ENCODE measurements around the gene SWAP70.
"Not testable (repeated sequence)": the region's sequence is repeated elsewhere in the genome, so short reads cannot be mapped to it uniquely, and the experiment has no call there.

The SWAP70 gene

DNA sequence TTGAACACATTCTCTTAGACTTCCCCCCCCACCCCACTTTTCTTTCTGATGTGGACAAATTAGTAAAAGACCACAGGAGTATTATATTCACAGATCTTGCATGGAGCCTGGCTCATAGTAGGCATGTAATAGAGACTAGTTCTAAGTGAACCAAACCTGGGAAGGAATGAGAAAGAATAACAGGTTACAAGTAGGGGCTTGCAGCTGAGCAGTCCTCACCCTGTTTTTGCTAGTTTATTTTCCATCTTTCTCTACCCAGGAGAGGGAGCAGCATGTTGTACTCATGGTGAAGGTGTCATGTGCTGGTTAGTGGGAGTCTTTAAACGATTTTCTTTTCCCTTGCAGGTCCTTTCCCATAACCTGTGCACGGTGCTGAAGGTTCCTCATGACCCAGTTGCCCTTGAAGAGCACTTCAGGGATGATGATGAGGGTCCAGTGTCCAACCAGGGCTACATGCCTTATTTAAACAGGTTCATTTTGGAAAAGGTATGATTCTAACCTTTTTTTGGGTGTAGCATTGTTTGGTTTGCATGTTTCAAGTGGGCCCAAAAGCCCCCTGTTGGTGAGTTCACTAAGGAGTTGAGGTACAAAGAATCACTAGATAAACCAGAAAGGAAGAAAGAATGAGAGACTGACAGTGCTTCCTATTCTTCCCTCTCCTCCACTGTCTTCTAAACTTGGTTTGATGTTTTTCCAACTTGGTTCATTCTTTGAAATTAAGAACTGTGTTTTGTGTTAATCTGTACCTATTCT is 30.1 kb downstream of the SWAP70 start:
- DNase-seq = no peak

DNA sequence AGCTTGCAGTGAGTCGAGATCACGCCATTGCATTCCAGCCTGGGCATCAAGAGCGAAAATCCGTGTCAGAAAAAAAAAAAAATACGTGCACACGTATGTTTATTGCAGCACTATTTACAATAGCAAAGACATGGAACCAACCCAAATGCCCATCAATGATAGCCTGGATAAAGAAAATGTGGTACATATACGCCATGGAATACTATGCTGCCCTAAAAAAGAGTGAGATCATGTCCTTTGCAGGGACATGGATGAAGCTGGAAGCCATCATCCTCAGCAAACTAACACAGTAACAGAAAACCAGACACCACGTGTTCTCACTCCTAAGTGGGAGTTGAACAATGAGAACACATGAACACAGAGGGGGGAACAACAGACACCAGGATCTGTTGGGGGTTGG is 31.4 kb downstream of the SWAP70 start:
- not testable (repeated sequence) for DNase-seq

DNA sequence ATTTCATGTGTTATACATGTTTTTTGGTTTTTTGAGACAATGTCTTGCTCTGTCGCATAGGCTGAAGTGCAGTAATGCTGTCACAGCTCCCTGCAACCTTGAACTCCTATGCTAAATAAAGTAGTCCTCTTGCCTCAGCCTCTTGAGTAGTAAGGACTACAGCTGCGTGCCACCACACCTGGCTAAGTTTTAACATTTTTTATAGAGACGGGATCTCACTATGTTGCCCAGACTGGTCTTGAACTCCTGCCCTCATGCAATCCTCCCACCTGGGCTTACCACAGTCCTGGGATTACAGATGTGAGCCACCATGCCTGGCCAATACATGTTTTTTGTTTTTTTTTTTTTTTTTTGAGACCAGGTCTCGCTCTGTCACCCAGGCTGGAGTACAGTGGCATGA is 33.9 kb downstream of the SWAP70 start:
- DNase-seq = no peak

DNA sequence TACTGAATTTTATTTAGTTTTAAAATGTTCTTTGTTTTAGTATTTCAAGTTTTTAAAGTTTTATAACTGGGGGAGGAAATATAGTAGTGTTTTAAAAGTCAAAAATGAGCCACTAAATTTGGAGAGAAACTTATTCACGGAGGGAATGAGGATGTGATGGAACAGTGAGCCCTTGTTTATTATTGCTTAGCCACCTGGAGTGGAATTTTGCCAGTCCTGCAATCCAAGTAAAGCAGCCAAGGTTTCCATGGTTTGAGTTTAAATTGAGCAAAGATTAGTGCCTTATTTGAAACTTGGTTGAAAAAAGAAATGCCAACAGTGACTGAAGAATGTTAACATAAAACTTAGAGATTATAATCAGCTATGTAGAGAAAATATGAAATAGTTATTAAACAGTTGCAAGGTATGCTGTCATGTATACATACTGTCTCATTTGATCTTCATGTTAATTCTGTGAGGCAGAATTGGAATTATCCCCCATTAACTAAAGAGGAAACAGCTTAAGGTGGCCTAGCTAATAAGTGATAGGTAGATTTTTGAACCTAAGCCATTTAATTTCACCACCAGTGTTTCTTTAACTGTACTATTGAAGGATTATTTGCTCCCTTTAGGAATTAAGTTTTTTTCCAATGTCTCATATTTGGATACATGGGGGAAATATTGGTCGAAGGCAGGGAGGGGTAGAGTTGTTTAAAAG is 36.4 kb downstream of the SWAP70 start:
- no peak for DNase-seq

- peak; percentile 21 for DNase-seq
Observed at GRCh38 chr11:9701799-9702198, 37.9 kb downstream of the SWAP70 start.

GRCh38 chr11:9703280-9703679 is 39.4 kb downstream of the SWAP70 start:
- DNase-seq = peak; percentile 13

DNA sequence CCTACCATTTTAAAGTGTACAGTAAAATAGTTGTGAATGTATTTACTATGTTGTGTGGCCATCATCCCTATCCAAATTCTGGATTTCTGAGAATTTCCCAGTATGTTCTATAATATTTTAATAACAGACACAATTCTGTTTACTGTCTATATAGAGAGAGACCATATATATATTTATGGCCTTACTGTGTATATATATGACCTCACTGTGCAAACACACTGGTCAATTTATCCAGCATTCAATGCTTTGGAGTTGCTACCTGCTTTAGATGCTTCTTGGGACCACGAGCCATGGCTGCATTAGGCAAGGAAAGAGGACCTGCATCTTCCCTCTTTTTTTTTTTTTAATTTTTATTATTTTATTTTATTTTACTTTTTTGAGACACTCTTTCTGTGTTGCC is 40.2 kb downstream of the SWAP70 start:
- DNase-seq = no peak

GRCh38 chr11:9704620-9705019 is 40.7 kb downstream of the SWAP70 start:
- no peak for DNase-seq

DNA sequence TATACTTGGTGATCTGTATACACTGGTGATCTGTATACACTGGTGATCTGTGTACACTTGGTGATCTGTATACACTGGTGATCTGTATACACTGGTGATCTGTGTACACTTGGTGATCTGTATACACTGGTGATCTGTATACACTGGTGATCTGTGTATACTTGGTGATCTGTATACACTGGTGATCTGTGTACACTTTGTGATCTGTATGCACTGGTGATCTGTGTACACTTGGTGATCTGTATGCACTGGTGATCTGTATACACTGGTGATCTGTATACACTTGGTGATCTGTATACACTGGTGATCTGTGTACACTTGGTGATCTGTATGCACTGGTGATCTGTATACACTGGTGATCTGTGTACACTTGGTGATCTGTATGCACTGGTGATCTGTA is 41.5 kb downstream of the SWAP70 start:
- DNase-seq = not testable (repeated sequence)

- DNase-seq = no peak
Observed at GRCh38 chr11:9708544-9708943, 44.7 kb downstream of the SWAP70 start.

DNA sequence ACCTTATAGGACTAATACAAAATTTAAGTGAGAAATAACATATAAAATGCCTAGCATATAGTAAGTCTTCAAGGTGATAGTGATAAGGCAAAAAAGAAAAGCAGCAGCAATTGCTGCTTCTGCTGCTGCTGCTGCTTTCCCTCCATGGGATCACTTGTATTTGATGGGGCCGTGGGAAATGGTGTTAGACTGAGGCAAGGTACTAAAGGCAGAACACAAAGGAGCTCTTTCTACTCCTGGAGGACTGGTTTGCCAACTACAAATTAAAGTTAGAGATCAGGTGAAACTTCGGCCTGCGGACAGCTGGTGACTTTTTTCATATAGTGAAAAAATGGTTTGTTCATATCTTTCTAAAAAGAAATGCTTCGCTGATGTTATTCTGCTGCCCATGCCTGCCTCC is 46.3 kb downstream of the SWAP70 start:
- DNase-seq = no peak

DNA sequence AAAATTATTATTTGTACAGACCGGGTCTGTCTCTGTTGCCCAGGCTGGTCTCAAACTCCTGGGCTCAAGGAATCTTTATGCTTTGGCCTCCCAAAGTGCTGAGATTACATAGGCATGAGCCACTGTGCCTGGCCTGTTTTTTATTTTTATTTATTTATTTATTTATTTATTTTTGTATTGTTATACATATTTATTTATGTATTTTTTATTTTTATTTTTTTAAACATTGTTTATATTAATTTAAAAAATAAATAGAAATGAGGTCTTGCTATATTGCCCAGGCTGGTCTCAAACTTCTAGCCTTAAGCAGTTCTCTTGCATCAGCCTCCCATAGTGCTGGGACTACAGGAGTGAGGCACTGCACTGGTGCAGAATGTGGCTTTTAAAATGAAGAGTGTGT is 47.0 kb downstream of the SWAP70 start:
- DNase-seq = no peak

- no peak for DNase-seq
Observed at GRCh38 chr11:9711454-9712307, 47.8 kb downstream of the SWAP70 start.

DNA sequence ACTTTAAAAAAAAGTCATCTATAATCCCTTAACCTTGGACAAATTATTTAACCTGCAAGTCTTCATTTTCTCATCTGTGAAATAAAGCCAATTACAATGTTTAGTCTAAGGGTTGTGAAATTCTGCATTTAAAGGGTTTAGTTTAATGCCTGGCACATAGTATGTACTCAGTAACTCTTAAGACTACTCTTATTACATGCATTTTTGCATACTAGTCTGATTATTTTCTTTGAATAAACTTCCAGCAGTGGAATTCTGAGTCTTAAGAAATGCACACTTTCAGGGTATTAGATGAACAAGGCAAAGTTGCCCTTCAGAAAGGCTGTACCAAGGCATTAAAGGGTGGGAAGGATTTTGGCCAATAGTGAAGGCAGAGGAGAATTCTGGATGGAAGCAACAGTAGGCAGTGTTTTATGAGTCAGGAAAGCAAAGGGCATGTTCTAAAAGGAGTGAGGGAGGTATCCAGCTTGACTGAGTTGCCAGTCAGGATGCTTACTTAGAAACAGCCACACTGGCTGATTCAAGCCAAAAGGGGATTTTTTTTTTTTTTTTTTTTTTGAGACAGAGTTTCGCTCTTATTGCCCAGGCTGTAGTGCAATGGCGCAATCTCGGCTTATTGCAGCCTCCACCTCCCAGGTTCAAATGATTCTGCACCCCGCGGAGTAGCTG is 50.5 kb downstream of the SWAP70 start:
- no peak for DNase-seq

DNA sequence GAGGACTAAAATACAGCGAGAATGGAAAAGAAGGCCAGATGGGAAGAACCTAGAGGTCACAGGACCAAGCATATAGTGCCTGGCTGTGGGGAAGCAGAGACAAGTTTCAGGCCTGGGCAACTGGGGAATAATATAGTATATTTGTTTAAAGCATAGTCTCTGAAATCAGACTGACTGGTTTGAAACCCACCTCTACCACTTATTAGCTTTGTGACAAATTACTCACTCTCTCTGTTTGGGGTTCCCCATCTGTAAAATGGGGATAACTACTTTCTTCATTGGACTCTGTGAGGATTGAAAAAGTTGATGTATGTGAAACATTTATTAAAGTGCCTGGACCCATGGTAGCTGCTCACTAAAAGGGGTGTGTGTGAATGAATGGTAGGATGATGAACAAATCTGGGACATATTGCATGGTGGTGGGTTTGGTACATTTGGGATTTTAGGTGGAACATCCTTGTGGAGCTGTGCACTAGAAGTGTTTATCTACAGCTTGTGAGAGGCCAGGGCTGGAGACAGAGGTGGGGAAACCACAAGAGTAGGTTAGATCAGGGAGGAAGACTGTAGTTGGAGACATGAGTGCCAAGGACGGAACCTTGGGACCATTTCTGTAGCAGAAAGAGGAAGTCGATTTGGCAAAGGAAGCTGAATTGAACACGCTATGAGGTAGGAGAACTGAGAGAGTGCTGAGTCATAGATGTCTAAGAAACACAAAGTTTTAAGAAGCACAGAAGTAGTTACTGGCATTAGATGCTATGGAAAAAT is 52.6 kb downstream of the SWAP70 start:
- peak; percentile 44 for DNase-seq

DNA sequence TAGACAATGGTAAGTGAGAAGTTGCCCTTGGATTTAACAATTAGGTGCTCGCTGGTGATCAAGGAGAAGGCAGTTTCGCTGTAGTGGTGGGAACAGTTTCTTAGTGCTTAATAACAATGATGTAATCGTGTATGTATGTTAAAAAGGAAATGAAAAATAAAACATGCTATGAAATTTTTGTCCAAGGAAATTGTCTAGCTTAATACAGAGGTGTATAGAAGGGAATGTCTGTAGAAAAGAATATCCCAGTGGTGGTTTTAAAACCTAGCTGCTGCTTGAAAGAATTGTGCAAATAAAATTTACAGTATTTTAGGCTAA is 53.1 kb downstream of the SWAP70 start:
- DNase-seq = no peak

DNA sequence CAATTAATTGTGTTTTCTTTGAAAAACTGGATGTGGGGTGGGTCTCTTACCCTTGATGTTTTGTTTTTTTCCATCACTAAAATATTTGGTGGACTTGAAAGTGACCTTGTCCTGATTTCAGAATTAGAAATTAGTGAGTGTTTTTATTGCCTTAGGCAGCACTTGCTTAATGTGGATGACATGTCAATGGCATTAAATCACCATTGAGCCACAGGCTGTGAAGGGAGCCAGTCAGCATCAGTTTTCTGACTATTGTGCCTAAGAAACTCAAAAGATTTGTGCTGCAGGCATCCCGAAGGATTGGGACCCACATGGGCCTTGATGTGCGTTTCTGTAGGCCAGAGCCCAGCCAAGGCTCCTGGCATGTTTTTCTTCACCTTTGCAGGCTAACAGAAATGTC is 53.8 kb downstream of the SWAP70 start:
- DNase-seq = no peak

- DNase-seq = no peak
Observed at GRCh38 chr11:9718147-9718546, 54.3 kb downstream of the SWAP70 start.

DNA sequence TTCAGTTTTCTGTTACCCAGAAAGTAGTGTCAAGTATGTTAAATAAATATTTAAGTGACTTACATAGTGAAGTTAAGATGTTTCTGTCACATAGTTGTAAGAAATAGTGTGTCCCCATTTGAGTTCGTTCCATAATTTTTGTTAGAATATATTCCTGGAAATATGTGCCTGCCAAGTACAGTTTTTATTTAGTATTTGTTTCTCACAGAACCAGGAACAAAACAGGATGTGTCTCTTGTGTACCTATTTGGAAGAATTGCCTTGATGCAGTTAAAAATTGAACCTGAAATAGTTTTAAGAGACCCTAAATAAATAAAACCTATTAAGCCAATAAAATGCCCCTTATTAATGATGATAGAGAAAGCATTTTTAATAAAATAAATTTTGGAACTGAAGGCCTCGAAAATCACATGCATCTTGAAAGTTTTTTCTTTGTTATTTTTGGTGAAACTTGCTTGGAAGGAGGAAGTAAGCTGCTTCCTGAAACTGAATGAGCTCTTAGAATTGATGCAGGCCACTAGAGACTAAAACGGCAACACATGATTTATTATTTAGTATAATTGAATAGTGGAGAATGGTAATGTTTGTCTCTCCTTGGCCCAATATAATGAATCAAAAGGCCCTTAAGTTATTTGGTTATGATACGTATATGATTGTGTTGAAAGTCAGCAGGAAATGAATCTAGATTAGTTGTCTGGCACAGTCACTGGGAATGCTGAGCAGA is 55.9 kb downstream of the SWAP70 start:
- DNase-seq = peak; percentile 30

DNA sequence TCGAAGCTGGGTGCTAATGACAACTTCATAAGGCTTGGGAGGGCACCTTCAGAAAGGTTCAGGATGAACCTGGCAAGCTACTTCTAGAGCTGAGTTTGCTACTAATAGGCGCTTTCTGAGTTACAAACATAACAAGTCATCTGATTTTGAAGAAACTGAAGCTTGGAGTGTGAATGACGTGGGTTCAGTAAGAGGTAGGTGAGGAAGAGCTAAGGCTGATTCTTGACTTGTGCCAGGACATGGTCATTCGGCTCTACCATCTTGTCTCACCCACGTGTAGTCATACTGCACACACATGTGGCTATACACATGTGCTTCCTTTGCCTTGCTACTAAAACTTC is 56.4 kb downstream of the SWAP70 start:
- no peak for DNase-seq

GRCh38 chr11:9722023-9722422 is 58.1 kb downstream of the SWAP70 start:
- no peak for DNase-seq

- no peak for DNase-seq
Observed at GRCh38 chr11:9722893-9723292, 59.0 kb downstream of the SWAP70 start.

Data from midbrain (tissue), 1 donor.